Brain microvascular endothelial cell (primary cell): ENCODE measurements around the gene FAM53B.

Source experiments
- DNase-seq: peaks from one replicate; pipeline ENCODE4 v3.0.0-alpha.2; 2020
- H3K27ac ChIP-seq: fragments of 250-450 bp; sonication (Bioruptor Pico); 2 replicates; pipeline ENCODE4 v1.5.1; 2020; ENCODE audit warnings: mild to moderate bottlenecking, moderate library complexity
- H3K27me3 ChIP-seq: fragments of 250-450 bp; sonication (Bioruptor Pico); replicated peaks from 2 replicates; pipeline ENCODE4 v1.5.1; 2020; ENCODE audit warnings: mild to moderate bottlenecking
- H3K36me3 ChIP-seq: fragments of 250-450 bp; sonication (Bioruptor Pico); replicated peaks from 2 replicates; pipeline ENCODE4 v1.5.1; 2020; ENCODE audit warnings: mild to moderate bottlenecking
- H3K4me3 ChIP-seq: 2 replicates; pipeline ENCODE4 v1.5.1; 2011; ENCODE audit warnings: low read depth, mild to moderate bottlenecking, control low read depth, low read length, moderate library complexity
- in situ Hi-C: cut with HindIII; loops from 2 replicates; pipeline ENCODE4 v1.10.0; 2017; ENCODE audit warnings: low sequenced_read_pairs, low pct_ligation_motif_present
- TF ChIP-seq, protein P1 (sequence below): IDR thresholded peaks from 2 replicates; pipeline ENCODE4 v1.5.1; 2011; ENCODE audit warnings: low read depth, mild to moderate bottlenecking, moderate library complexity, low read length, control low read depth, inconsistent platforms; ENCODE audit errors: missing control alignments

Gene FAM53B

DNA sequence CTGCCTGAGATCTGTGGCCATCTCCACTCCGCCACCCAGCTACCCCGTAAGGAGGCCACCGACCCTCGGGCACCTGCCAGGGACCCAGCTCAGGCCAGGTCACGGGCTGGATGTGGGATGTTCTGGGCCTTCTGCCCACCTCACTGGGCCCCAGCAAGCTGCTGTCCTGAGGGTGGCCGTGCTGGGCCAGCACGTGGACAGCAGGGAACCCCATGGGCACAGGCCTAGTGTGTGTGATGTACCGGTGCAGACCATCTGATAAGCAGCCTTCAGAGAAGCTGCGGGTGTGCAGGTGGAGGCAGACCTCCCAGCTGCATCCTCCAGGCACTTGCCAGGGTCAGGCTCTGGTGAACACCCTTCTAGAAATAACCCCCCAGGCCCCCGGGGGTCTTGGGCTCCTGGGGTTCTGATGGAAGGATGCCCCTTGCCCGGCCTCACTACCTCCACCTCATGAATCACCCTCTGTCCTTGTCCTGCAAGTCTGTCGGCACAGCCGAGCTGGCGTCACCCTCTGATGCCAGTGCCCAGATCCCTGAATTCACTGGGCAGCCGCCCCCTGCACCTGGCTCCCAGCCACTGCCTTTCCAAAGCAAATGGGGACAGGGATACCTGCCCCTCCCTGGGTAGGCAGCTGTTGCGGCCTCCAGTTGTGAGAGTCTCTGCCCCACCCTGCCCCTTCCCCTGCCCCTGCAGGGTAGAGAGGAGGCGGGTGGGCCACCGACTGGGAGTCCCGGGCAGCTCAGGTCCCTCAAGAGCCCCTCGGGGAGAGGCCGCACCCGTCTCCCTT is 139.8 kb downstream of the FAM53B start:
- no peaks in the 10 kb centered on the region for H3K36me3 ChIP-seq
- TF ChIP-seq, protein P1, sequence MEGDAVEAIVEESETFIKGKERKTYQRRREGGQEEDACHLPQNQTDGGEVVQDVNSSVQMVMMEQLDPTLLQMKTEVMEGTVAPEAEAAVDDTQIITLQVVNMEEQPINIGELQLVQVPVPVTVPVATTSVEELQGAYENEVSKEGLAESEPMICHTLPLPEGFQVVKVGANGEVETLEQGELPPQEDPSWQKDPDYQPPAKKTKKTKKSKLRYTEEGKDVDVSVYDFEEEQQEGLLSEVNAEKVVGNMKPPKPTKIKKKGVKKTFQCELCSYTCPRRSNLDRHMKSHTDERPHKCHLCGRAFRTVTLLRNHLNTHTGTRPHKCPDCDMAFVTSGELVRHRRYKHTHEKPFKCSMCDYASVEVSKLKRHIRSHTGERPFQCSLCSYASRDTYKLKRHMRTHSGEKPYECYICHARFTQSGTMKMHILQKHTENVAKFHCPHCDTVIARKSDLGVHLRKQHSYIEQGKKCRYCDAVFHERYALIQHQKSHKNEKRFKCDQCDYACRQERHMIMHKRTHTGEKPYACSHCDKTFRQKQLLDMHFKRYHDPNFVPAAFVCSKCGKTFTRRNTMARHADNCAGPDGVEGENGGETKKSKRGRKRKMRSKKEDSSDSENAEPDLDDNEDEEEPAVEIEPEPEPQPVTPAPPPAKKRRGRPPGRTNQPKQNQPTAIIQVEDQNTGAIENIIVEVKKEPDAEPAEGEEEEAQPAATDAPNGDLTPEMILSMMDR: no peak
- no peak for DNase-seq
- no peak overlapping the region for H3K27ac ChIP-seq
- H3K4me3 ChIP-seq: no peak overlapping the region
- in situ Hi-C loops: no loop called here
- H3K27me3 ChIP-seq: no peaks in the 10 kb centered on the region

DNA sequence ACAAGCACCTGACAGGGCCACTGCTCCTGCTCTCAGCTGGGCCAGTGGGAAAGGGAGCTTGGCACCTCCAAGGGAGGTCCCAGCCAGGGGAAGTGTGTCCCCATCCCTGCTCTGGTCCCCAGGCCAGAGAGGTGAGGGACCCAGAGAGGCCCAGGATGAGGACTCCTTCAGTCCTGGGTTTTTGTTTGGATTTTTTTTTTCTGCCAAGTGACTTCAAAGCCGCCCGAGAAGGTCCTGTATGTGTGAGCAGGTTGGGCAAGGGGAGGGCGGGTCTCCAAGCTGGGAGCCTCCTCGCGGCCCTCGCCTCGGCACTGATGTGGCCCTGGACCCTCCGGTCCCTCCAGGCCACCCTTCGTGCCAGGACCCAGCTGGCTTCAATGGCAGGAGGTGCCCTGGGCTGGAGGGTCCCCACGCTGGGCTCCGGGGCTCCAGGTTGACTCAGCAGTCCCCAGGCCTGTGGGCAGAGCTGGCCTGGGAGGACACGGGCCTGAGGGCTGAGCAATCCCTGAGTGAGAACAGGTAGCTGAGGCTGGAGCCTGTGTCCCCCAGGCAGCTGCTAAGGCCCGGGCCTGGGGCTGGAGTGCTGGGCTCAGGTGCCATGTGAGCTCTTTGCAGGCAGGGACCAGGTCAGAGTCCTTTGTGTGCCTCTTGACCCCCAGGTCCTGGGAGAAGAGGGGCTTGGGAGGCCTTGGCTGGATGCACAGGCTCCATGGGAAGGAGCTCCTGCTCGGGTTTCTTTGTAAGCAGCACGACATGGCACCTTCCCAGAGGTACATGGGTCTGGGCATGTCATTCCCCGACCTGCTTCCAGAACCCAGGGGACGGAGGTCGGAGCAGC is 140.6 kb downstream of the FAM53B start:
- Histone ChIP-seq H3K36me3 (no peaks in the 10 kb centered on the region), H3K27ac (no peak overlapping the region), H3K4me3 (no peak overlapping the region), H3K27me3 (no peaks in the 10 kb centered on the region)
- TF ChIP-seq, protein P1: no peak
- no peak for DNase-seq
- in situ Hi-C loops: no loop called here

DNA sequence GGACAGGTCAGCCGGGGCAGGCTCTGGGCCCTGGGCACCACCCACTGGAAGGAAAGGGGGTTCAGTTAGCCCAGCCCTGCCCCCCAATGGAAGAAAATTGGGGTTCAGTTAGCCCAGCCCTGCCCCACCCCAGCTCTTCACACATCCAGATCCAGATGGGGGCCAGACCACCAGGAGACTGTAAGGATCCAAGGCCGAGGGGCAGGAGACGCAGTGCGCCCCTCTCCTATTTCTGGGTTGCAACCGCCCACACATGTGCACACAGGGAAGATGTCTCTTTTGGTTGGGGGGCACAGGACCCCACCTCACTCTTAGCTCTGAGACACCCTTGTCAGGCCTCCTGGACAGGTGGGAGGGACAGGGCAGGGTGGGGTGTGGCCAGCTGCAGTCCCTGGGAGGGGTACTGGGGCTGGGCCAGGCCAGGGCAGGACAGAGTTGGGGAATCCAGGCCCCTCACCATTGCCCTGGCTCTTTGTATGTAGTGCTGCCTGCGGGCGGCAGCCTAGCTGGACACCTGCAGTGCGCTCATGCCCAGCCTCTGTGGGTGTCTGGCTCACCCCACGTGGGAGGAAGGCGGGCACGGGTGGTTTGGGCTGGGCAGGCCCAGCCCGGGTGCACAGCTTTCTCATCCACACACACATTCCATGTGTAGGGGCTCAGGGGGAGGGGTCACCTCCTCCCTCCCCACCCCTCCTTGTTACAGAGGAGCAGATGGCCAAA is 141.4 kb downstream of the FAM53B start:
- TF ChIP-seq, protein P1: no peak
- Histone ChIP-seq H3K27me3 (no peaks in the 10 kb centered on the region), H3K36me3 (no peaks in the 10 kb centered on the region), H3K4me3 (no peak overlapping the region), H3K27ac (no peak overlapping the region)
- no peak for DNase-seq
- in situ Hi-C loops: no loop called here

DNA sequence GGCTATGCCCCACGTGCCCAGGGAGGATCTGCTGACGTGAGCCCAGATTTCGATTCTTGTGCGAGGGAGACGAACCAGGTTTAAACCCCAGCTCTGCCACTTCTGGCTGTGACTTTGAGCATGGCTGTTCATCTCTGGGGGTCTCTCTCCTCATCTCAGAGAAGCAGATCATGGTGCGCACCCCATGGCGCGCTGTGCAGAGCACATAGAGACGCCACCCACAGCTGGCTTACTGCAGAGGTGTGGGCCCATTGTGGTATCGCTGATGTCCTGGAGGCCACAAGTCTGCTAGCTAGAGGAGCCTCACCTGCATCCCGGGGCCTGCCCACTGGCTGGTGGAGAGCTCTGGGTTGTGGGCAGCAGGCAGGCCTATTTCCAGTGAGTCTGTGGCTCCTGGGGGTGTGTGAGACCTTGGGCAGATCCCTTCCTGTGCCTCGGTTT is 142.0 kb downstream of the FAM53B start:
- Histone ChIP-seq H3K27me3 (no peaks in the 10 kb centered on the region), H3K4me3 (no peak overlapping the region), H3K36me3 (no peaks in the 10 kb centered on the region), H3K27ac (no peak overlapping the region)
- in situ Hi-C loops: no loop called here
- DNase-seq: no peak
- TF ChIP-seq, protein P1: no peak

DNA sequence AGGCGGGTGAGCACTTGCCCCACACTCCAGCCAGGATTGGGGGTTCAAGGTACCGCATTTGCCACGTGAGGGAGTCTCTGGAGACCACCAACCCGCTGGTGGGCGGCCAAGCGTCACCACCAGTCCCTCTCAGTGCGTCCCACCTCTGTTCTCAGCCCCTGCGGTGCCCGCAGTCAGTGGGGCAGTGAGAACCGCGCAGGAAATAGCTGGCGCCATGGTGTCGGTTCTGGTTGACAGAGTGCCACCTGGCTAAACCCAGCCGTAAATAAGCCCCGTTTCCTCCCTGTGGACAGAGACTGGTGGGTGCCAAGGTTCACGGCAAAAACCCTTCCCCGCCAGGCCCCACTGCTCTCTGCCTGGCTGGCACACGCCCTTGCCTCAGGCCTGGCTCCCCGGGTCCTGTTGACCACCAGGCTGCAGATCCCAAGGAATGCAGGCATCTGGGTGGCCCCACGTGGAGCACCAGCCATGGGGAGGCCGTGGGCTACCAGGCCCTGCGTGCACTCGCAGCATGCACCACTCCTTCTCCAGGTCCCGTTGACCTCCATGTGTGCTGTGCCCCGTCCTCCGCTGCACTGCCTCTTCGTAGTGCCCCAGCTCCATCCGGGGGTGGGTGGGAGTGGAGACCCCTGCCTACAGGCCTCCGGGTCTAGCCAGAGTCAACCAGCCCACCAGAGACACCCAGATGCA is 142.6 kb downstream of the FAM53B start:
- Histone ChIP-seq H3K36me3 (no peaks in the 10 kb centered on the region), H3K27ac (no peak overlapping the region), H3K27me3 (no peaks in the 10 kb centered on the region), H3K4me3 (no peak overlapping the region)
- in situ Hi-C loops: no loop called here
- DNase-seq: no peak
- TF ChIP-seq, protein P1: no peak
